SIG-M5 treated with dmso at 0.1 percent for 504 hours (cell line): ENCODE results near the gene TNFRSF17.

Source experiments
- DNase-seq: peaks from one replicate; lab custom pipeline; 2025; ENCODE audit not compliant: unreplicated experiment; lab: John Stamatoyannopoulos, UW

TNFRSF17 gene

GRCh38 chr16:12000032-12000431 is 35.0 kb downstream of the TNFRSF17 start:
- DNase-seq = no peak

DNA sequence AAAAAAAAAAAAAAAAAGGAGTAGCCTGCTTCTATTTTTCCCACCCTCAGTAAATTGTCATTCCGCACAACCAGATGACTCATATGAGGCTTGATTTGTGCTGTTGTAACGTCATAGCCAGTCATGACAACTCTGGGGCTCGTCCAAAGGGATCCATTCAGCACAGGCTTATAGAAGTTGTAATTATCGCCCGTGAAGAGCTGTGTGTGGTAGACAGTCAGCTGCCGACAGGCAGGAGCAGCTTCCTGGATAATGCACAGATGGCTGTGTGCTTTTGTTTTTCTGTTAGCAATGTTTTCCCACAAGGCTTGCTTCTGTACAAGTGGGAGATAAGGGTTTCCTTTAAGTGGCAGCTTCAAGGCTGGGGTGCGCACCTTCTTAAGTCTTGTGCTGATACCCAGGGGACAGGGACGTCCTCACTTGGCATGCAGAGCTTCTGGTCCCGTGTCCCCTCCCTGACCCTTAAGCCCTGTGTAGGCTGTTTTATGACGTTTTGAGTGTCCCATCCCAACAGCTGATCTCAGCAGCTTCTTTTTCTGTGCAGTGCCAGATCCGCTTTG is 37.5 kb downstream of the TNFRSF17 start:
- DNase-seq = no peak

DNA sequence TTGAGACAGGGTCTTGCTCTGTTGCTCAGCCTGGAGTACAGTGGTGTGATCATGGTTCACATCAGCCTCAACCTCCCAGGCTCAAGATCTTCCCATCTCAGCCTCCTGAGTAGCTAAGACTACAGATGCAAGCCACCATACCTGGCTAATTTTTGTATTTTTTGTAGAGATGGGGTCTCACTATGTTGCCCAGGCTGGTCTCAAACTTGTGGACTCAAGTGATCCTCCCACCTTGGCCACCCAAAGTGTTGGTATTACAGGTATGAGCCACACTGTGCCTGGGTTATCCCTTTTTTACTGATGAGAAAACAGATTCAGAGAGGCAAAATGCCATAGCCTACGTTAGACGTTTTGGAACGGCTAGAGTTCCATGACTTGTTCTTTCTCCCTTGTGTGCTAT is 41.6 kb downstream of the TNFRSF17 start:
- DNase-seq = no peak

- no peak for DNase-seq
Measured at GRCh38 chr16:12009462-12009861, 44.5 kb downstream of the TNFRSF17 start.

- no peak for DNase-seq
Measured at GRCh38 chr16:12009922-12010321, 44.9 kb downstream of the TNFRSF17 start.

DNA sequence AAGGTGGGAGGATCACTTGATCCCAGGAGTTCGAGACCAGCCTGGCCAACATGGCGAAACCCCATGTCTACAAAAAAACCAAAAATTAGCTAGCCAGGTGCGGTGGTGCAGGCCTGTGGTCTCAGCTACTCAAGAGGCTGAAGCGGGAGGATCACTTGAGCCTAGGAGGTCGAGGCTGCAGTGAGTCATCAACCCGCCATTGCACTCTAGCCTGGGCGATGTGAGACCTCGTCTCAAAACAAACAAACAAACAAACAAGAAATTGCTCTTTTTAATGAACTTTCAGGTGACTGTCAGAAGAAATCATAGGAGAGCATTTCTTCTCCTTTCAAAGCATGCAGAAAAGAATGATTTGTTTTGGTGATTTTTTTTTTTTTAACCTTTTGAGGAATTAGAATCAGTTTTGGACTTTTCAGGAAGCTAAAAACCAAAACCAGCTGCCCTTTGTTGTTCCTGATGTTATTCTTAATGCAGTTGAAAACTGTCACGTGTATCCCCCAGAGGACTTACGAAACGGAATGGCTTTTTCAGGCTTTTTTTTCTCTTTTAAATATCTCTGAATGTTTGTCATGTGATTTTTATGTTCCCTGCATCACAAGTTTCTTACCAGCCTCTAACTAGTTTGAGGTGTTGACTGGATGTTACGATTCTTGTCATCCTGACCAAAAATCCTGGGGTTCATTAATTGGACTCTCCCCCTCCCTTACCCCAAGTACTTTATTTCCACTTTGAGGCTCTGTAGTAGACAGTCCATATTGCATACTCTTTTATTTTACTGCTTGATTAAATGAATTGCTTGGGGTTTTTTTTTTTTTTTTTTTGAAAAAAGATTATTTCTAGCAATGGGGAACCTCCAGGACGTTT is 45.6 kb downstream of the TNFRSF17 start:
- DNase-seq = no peak

DNA sequence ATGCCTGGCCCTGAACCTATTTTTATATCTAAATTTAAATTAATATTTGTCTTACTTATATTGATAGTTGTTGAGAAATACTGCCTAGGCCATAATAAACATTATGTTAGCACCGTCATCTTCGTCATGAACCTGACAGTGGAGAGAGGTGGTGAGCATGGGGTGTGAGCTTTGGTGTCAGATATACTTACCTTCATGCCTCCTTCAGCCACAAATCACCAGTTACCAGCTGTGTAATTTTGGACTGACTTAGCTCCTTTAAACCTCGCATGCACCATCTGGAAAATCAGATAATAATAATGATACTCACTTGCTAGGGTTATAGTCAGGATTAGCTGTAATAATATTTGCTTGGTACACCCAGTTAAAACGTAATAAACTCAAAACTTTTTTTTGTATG is 46.6 kb downstream of the TNFRSF17 start:
- no peak for DNase-seq

GRCh38 chr16:12016291-12016947 is 51.4 kb downstream of the TNFRSF17 start:
- no peak for DNase-seq

DNA sequence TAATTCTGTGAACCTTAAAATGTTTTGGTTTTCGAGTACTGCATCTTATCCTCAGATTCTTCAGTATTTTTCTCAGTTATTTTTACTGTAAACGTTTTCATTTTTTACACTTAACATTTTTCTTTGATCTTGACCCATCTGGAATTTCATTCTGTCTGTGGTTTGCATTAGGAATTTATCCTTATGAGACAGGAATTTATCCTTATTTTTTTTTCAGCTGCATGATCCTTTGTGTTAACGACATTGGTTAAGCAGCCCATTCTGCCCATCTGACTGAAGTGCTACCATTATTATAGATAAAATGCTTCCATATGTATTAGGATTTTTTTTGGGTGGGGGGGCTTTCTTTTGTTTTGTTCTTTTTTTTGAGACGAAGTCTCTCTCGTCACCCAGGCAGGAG is 52.5 kb downstream of the TNFRSF17 start:
- DNase-seq = no peak
